Endothelial cell of umbilical vein (primary cell): Measurements from ENCODE around the gene KNTC1.

Source experiments
- EZH2 ChIP-seq: IDR thresholded peaks from 2 replicates; pipeline ENCODE4 v1.6.1; 2012; ENCODE audit warnings: borderline replicate concordance, low read depth, mild to moderate bottlenecking, moderate library complexity, low read length, inconsistent platforms; ENCODE audit not compliant: severe bottlenecking
- FOS ChIP-seq: IDR thresholded peaks from 2 replicates; pipeline ENCODE4 v1.6.1; 2011; ENCODE audit warnings: mild to moderate bottlenecking, low read length, moderate library complexity, borderline replicate concordance; ENCODE audit not compliant: insufficient read depth
- POLR2A ChIP-seq: IDR thresholded peaks from 2 replicates; pipeline ENCODE4 v1.6.1; 2012; ENCODE audit warnings: low read depth, mild to moderate bottlenecking, control low read depth, low read length
- TF ChIP-seq, protein P1 (sequence below): IDR thresholded peaks from 2 replicates; pipeline ENCODE4 v1.6.1; 2011; ENCODE audit not compliant: insufficient read depth, insufficient read length
- TF ChIP-seq, protein P2 (sequence below), 2 donors: IDR thresholded peaks; 1 replicate in 1 of 2; 2 replicates in 1 of 2; pipeline ENCODE4 v1.5.1; 2011; ENCODE audit warnings: low read length in 2 of 2, mild to moderate bottlenecking in 2 of 2, moderate library complexity in 2 of 2, control low read depth in 1 of 2, inconsistent platforms in 1 of 2, low read depth in 1 of 2; ENCODE audit not compliant: insufficient read depth in 1 of 2; ENCODE audit errors: extremely low read depth in 1 of 2

DNA sequence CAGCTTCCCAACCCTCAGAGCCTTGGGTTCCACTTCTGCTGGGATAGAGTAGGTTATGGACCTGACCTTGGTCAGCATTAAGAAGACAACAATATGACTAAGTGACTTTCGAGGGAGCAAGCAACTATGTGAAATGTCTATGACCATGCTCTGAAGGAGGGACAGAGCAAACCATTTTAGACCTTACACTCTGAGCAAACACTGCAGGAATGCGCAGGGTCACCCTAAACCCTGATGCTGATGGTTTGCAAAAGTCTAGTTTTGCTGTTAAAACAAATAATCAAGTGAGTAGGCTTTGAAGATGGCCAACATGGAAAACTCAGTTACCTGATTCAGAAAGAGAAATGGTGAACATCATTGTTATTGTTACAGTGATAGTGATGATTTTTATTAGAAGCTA is 35.1 kb upstream of the KNTC1 start:
- no peak for TF ChIP-seq EZH2
- no peak for TF ChIP-seq FOS
- TF ChIP-seq, protein P1, sequence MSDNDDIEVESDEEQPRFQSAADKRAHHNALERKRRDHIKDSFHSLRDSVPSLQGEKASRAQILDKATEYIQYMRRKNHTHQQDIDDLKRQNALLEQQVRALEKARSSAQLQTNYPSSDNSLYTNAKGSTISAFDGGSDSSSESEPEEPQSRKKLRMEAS: no peak
- TF ChIP-seq POLR2A: no peak
- TF ChIP-seq, protein P2, sequence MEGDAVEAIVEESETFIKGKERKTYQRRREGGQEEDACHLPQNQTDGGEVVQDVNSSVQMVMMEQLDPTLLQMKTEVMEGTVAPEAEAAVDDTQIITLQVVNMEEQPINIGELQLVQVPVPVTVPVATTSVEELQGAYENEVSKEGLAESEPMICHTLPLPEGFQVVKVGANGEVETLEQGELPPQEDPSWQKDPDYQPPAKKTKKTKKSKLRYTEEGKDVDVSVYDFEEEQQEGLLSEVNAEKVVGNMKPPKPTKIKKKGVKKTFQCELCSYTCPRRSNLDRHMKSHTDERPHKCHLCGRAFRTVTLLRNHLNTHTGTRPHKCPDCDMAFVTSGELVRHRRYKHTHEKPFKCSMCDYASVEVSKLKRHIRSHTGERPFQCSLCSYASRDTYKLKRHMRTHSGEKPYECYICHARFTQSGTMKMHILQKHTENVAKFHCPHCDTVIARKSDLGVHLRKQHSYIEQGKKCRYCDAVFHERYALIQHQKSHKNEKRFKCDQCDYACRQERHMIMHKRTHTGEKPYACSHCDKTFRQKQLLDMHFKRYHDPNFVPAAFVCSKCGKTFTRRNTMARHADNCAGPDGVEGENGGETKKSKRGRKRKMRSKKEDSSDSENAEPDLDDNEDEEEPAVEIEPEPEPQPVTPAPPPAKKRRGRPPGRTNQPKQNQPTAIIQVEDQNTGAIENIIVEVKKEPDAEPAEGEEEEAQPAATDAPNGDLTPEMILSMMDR (IDR thresholded peaks at IDR 0.05; ENCODE audit: extremely low read depth in 1 of 2, insufficient read depth in 1 of 2, low read depth in 1 of 2, low read length in 2 of 2): no peak
